GM18502 (cell line): ENCODE measurements around the gene ZBED6.
"Not testable (repeated sequence)": the region's sequence is repeated elsewhere in the genome, so short reads cannot be mapped to it uniquely, and the experiment has no call there.

ENCODE experiments used
- ATAC-seq: cut with Tn5 transposase; IDR thresholded peaks from one replicate; pipeline ENCODE4 v1.9.1; 2021; ENCODE audit warnings: mild to moderate bottlenecking; ENCODE audit not compliant: unreplicated experiment, poor library complexity

The ZBED6 gene

GRCh38 chr1:203777596-203777995 lies 17.8 kb upstream of the ZBED6 start:
- no peak for ATAC-seq

GRCh38 chr1:203778146-203778545 lies 17.3 kb upstream of the ZBED6 start:
- ATAC-seq = no peak

GRCh38 chr1:203778789-203779188 lies 16.6 kb upstream of the ZBED6 start:
- no peak for ATAC-seq

- ATAC-seq = no peak
Measured at GRCh38 chr1:203781962-203782361, 13.5 kb upstream of the ZBED6 start.

- ATAC-seq = no peak
Measured at GRCh38 chr1:203789966-203790365, 5.5 kb upstream of the ZBED6 start.

GRCh38 chr1:203791498-203791897 lies 3.9 kb upstream of the ZBED6 start:
- no peak for ATAC-seq

GRCh38 chr1:203792486-203792885 lies 2.9 kb upstream of the ZBED6 start:
- ATAC-seq = no peak

GRCh38 chr1:203793561-203793960 lies 1.9 kb upstream of the ZBED6 start:
- not testable (repeated sequence) for ATAC-seq

- ATAC-seq = no peak
Measured at GRCh38 chr1:203794764-203795440, 521 bp upstream of the ZBED6 start.

GRCh38 chr1:203796236-203796605 lies 798 bp downstream of the ZBED6 start:
- peak; percentile 24 for ATAC-seq

GRCh38 chr1:203797216-203797615 lies 1.8 kb downstream of the ZBED6 start:
- ATAC-seq = no peak

GRCh38 chr1:203797948-203798655 lies 2.7 kb downstream of the ZBED6 start:
- ATAC-seq = no peak

GRCh38 chr1:203799157-203799556 lies 3.7 kb downstream of the ZBED6 start:
- ATAC-seq = no peak

GRCh38 chr1:203799971-203800370 lies 4.5 kb downstream of the ZBED6 start:
- ATAC-seq = no peak

GRCh38 chr1:203805689-203806088 lies 10.3 kb downstream of the ZBED6 start:
- ATAC-seq = no peak

- ATAC-seq = no peak
Measured at GRCh38 chr1:203807196-203807595, 11.8 kb downstream of the ZBED6 start.

GRCh38 chr1:203813581-203814341 lies 18.3 kb downstream of the ZBED6 start:
- no peak for ATAC-seq

GRCh38 chr1:203818399-203818798 lies 23.0 kb downstream of the ZBED6 start:
- no peak for ATAC-seq

- ATAC-seq = no peak
Measured at GRCh38 chr1:203823306-203823705, 27.9 kb downstream of the ZBED6 start.

- no peak for ATAC-seq
Measured at GRCh38 chr1:203826175-203826574, 30.8 kb downstream of the ZBED6 start.

GRCh38 chr1:203828002-203828401 lies 32.6 kb downstream of the ZBED6 start:
- ATAC-seq = no peak
